GM12891 (cell line): Measurements from ENCODE around the gene ADCY2.

Experiments
- DNase-seq: peaks from one replicate; pipeline ENCODE4 v3.0.0; 2011; ENCODE audit warnings: low spot score; ENCODE audit not compliant: insufficient read length
- FAIRE-seq: peaks from 2 replicates; lab custom pipeline; 2011; peaks lifted over from hg19 to GRCh38; lab: Jason Lieb, UNC
- PAX5 ChIP-seq: IDR thresholded peaks from 2 replicates; pipeline ENCODE4 v1.6.1; 2011; ENCODE audit warnings: low read length, moderate library complexity, mild to moderate bottlenecking; ENCODE audit not compliant: insufficient read depth, severe bottlenecking
- POLR2A ChIP-seq: IDR thresholded peaks from 2 replicates; pipeline ENCODE4 v1.6.1; 2011; ENCODE audit warnings: low read depth, low read length, control low read depth
- POLR2AphosphoS5 ChIP-seq: IDR thresholded peaks from 2 replicates; pipeline ENCODE4 v1.6.1; 2011; ENCODE audit warnings: low read depth, low read length, control low read depth
- POU2F2 ChIP-seq: IDR thresholded peaks from 2 replicates; pipeline ENCODE4 v1.6.1; 2011; ENCODE audit warnings: low read depth, mild to moderate bottlenecking, control low read depth, low read length, moderate library complexity
- SPI1 ChIP-seq: IDR thresholded peaks from 2 replicates; pipeline ENCODE4 v1.6.1; 2011; ENCODE audit warnings: low read depth, low read length, control low read depth
- TAF1 ChIP-seq: IDR thresholded peaks from 2 replicates; pipeline ENCODE4 v1.6.1; 2011; ENCODE audit warnings: low read depth, low read length, control low read depth

The ADCY2 gene

GRCh38 chr5:7628820-7629219, 232.9 kb downstream of the ADCY2 start:
- TF ChIP-seq POLR2AphosphoS5 (no peak), POU2F2 (no peak), PAX5 (no peak), POLR2A (no peak), SPI1 (no peak), TAF1 (no peak)
- DNase-seq (no peak), FAIRE-seq (no peak)

- FAIRE-seq = no peak
- TF ChIP-seq POLR2AphosphoS5 (no peak), POLR2A (no peak), PAX5 (no peak), TAF1 (no peak), POU2F2 (no peak), SPI1 (no peak)
- DNase-seq = no peak
Observed at GRCh38 chr5:7629561-7629960, 233.6 kb downstream of the ADCY2 start.

GRCh38 chr5:7634837-7635236, 238.9 kb downstream of the ADCY2 start:
- DNase-seq (no peak), FAIRE-seq (no peak)
- TF ChIP-seq POLR2A = no peak
- TF ChIP-seq PAX5 = no peak
- TF ChIP-seq POLR2AphosphoS5 = no peak
- no peak for TF ChIP-seq POU2F2
- no peak for TF ChIP-seq SPI1
- TF ChIP-seq TAF1 = no peak

- DNase-seq (no peak), FAIRE-seq (no peak)
- no peak for TF ChIP-seq POLR2AphosphoS5
- TF ChIP-seq POU2F2 = no peak
- TF ChIP-seq SPI1 = no peak
- no peak for TF ChIP-seq TAF1
- TF ChIP-seq POLR2A = no peak
- TF ChIP-seq PAX5 = no peak
Observed at GRCh38 chr5:7638456-7638855, 242.5 kb downstream of the ADCY2 start.

GRCh38 chr5:7642029-7642428, 246.1 kb downstream of the ADCY2 start:
- no peak for FAIRE-seq
- DNase-seq = no peak
- TF ChIP-seq TAF1 (no peak), SPI1 (no peak), POLR2A (no peak), POLR2AphosphoS5 (no peak), POU2F2 (no peak), PAX5 (no peak)

- TF ChIP-seq TAF1 = no peak
- TF ChIP-seq SPI1 = no peak
- TF ChIP-seq POLR2AphosphoS5 = no peak
- no peak for TF ChIP-seq POU2F2
- no peak for TF ChIP-seq PAX5
- no peak for TF ChIP-seq POLR2A
- FAIRE-seq (no peak), DNase-seq (no peak)
Observed at GRCh38 chr5:7644723-7645122, 248.8 kb downstream of the ADCY2 start.

- FAIRE-seq (no peak), DNase-seq (no peak)
- TF ChIP-seq POLR2A = no peak
- no peak for TF ChIP-seq SPI1
- TF ChIP-seq TAF1 = no peak
- no peak for TF ChIP-seq PAX5
- TF ChIP-seq POU2F2 = no peak
- TF ChIP-seq POLR2AphosphoS5 = no peak
Observed at GRCh38 chr5:7650755-7651154, 254.8 kb downstream of the ADCY2 start.

GRCh38 chr5:7653046-7653445, 257.1 kb downstream of the ADCY2 start:
- TF ChIP-seq TAF1 (no peak), PAX5 (no peak), POLR2AphosphoS5 (no peak), POU2F2 (no peak), SPI1 (no peak), POLR2A (no peak)
- DNase-seq = no peak
- FAIRE-seq = no peak

GRCh38 chr5:7657153-7657552, 261.2 kb downstream of the ADCY2 start:
- DNase-seq = no peak
- no peak for TF ChIP-seq POU2F2
- no peak for TF ChIP-seq SPI1
- TF ChIP-seq POLR2A = no peak
- TF ChIP-seq POLR2AphosphoS5 = no peak
- no peak for TF ChIP-seq PAX5
- no peak for TF ChIP-seq TAF1
- FAIRE-seq = no peak

- TF ChIP-seq POU2F2 (no peak), TAF1 (no peak), SPI1 (no peak), PAX5 (no peak), POLR2A (no peak), POLR2AphosphoS5 (no peak)
- no peak for DNase-seq
- no peak for FAIRE-seq
Observed at GRCh38 chr5:7659420-7659819, 263.5 kb downstream of the ADCY2 start.
